Thymus (tissue), 11 donors: ENCODE data around the gene FOXN1. TPM values are rescaled to one million over a fixed set of nuclear protein-coding genes. Genes with fewer than 3 reads are reported as not detected.

Experiments used
- DNase-seq, 9 donors: peaks; one replicate each; pipeline ENCODE4 v3.0.0-alpha.2; 2013; ENCODE audit warnings: low spot score in 9 of 9, low read depth in 6 of 9, missing footprints in 1 of 9
- H3K27ac ChIP-seq, 2 donors: one replicate each; pipeline ENCODE4 v1.5.1; 2013; ENCODE audit warnings: control low read depth in 1 of 2, low read depth in 1 of 2, low read length in 1 of 2, mild to moderate bottlenecking in 1 of 2, moderate library complexity in 1 of 2
- H3K27me3 ChIP-seq, 2 donors: one replicate each; pipeline ENCODE4 v1.5.1; 2013; ENCODE audit warnings: low read length in 1 of 2; ENCODE audit not compliant: control insufficient read depth in 2 of 2, insufficient read depth in 1 of 2
- H3K36me3 ChIP-seq, 2 donors: one replicate each; pipeline ENCODE4 v1.5.1; 2013; ENCODE audit warnings: low read length in 1 of 2, mild to moderate bottlenecking in 1 of 2, moderate library complexity in 1 of 2; ENCODE audit not compliant: control insufficient read depth in 2 of 2, insufficient read depth in 2 of 2
- H3K4me1 ChIP-seq, 2 donors: one replicate each; pipeline ENCODE4 v1.5.1; 2013; ENCODE audit warnings: low read length in 2 of 2; ENCODE audit not compliant: control insufficient read depth in 2 of 2, insufficient read depth in 2 of 2
- H3K4me3 ChIP-seq, 2 donors: one replicate each; pipeline ENCODE4 v1.5.1; 2013; ENCODE audit warnings: low read length in 2 of 2, control low read depth in 1 of 2, mild to moderate bottlenecking in 1 of 2
- H3K9me3 ChIP-seq, 2 donors: one replicate each; pipeline ENCODE4 v1.5.1; 2013; ENCODE audit warnings: low read length in 1 of 2, mild to moderate bottlenecking in 1 of 2; ENCODE audit not compliant: control insufficient read depth in 2 of 2, insufficient read depth in 1 of 2
- WGBS: extraction: QIAGEN DNeasy Blood & Tissue Kit; methylation state at CpG from one replicate; pipeline ENCODE4 v1.1.7; 2013; 5-methylcytosine and 5-hydroxymethylcytosine counted together
- polyA plus RNA-seq: library from polyadenylated mRNA; stranded (reverse); fragments of 200-250 nt; gene quantifications from one replicate; pipeline ENCODE4 v1.2.3, GENCODE V29; 2013
- total RNA-seq: library from RNA; stranded (reverse); fragments of 120-200 nt; gene quantifications from one replicate; pipeline ENCODE4 v1.2.4, GENCODE V29; 2013
- donor health status: healthy.

FOXN1 gene
- total and polyA plus RNA-seq, 2 donors: 5.4 to 6.5 TPM

GRCh38 chr17:28534740-28535375 is 28.7 kb downstream of the FOXN1 start:
- no peak for DNase-seq
- Histone ChIP-seq H3K27ac (no peak overlapping the region), H3K36me3 (no peaks in the 10 kb centered on the region), H3K27me3 (no peaks in the 10 kb centered on the region), H3K4me1 (no peaks in the 10 kb centered on the region), H3K4me3 (no peak overlapping the region), H3K9me3 (no peaks in the 10 kb centered on the region)
- 97% methylated on average over 11 of the region's 11 CpGs for WGBS

GRCh38 chr17:28536532-28537218 is 30.5 kb downstream of the FOXN1 start:
- H3K27ac ChIP-seq: no peak overlapping the region
- no peak overlapping the region for H3K4me3 ChIP-seq
- no peaks in the 10 kb centered on the region for H3K4me1 ChIP-seq
- DNase-seq: no peak
- no peaks in the 10 kb centered on the region for H3K27me3 ChIP-seq
- no peaks in the 10 kb centered on the region for H3K36me3 ChIP-seq
- H3K9me3 ChIP-seq: no peaks in the 10 kb centered on the region
- WGBS: 91% methylated on average over 9 of the region's 9 CpGs

- Histone ChIP-seq H3K27ac (no peak overlapping the region), H3K9me3 (no peaks in the 10 kb centered on the region), H3K4me3 (no peak overlapping the region), H3K36me3 (no peaks in the 10 kb centered on the region), H3K27me3 (no peaks in the 10 kb centered on the region), H3K4me1 (no peaks in the 10 kb centered on the region)
- no peak for DNase-seq
- 95% methylated on average over 12 of the region's 12 CpGs for WGBS
Measured at GRCh38 chr17:28537219-28537610, 31.1 kb downstream of the FOXN1 start.

GRCh38 chr17:28538296-28538895 is 32.2 kb downstream of the FOXN1 start:
- no peak overlapping the region for H3K4me3 ChIP-seq
- no peaks in the 10 kb centered on the region for H3K36me3 ChIP-seq
- no peaks in the 10 kb centered on the region for H3K9me3 ChIP-seq
- no peaks in the 10 kb centered on the region for H3K27me3 ChIP-seq
- no peaks in the 10 kb centered on the region for H3K4me1 ChIP-seq
- H3K27ac ChIP-seq: no peak overlapping the region
- DNase-seq: no peak
- WGBS: 94% methylated on average over 14 of the region's 14 CpGs

- WGBS: 96% methylated on average over 4 of the region's 4 CpGs
- no peak overlapping the region for H3K4me3 ChIP-seq
- H3K27me3 ChIP-seq: no peaks in the 10 kb centered on the region
- H3K9me3 ChIP-seq: no peaks in the 10 kb centered on the region
- H3K36me3 ChIP-seq: no peaks in the 10 kb centered on the region
- no peak for DNase-seq
- H3K4me1 ChIP-seq: no peaks in the 10 kb centered on the region
- H3K27ac ChIP-seq: no peak overlapping the region
Measured at GRCh38 chr17:28540231-28540630, 34.1 kb downstream of the FOXN1 start.

- no peak overlapping the region for H3K4me3 ChIP-seq
- H3K36me3 ChIP-seq: no peaks in the 10 kb centered on the region
- no peak overlapping the region for H3K27ac ChIP-seq
- H3K4me1 ChIP-seq: no peaks in the 10 kb centered on the region
- no peak for DNase-seq
- WGBS: 95% methylated on average over 4 of the region's 4 CpGs
- no peaks in the 10 kb centered on the region for H3K9me3 ChIP-seq
- no peaks in the 10 kb centered on the region for H3K27me3 ChIP-seq
Measured at GRCh38 chr17:28541439-28541838, 35.3 kb downstream of the FOXN1 start.

GRCh38 chr17:28544402-28545140 is 38.4 kb downstream of the FOXN1 start:
- Histone ChIP-seq H3K4me1 (peaks cover 6 to 27% of the 10 kb centered on the region in 2 donors), H3K9me3 (no peaks in the 10 kb centered on the region), H3K4me3 (no peak overlapping the region), H3K36me3 (no peaks in the 10 kb centered on the region), H3K27ac (no peak overlapping the region), H3K27me3 (no peaks in the 10 kb centered on the region)
- DNase-seq: no peak
- WGBS: 98% methylated on average over 4 of the region's 4 CpGs

GRCh38 chr17:28545141-28545503 is 39.0 kb downstream of the FOXN1 start:
- H3K4me3 ChIP-seq: no peak overlapping the region
- no peaks in the 10 kb centered on the region for H3K27me3 ChIP-seq
- H3K9me3 ChIP-seq: no peaks in the 10 kb centered on the region
- 97% methylated on average over 2 of the region's 2 CpGs for WGBS
- H3K27ac ChIP-seq: no peak overlapping the region
- no peak for DNase-seq
- peaks cover 6 to 33% of the 10 kb centered on the region in 2 donors for H3K4me1 ChIP-seq
- no peaks in the 10 kb centered on the region for H3K36me3 ChIP-seq
